ENCODE results near the gene NKRF. TPM values are rescaled to one million over a fixed set of nuclear protein-coding genes. Genes with fewer than 3 reads are reported as not detected.

NKRF gene
- total and polyA plus RNA-seq, 2 of the 8 experiments (the other 6 are each of a cell fraction or from before 2014, with no cell fraction given) = 3.8 to 11.4 TPM

DNA sequence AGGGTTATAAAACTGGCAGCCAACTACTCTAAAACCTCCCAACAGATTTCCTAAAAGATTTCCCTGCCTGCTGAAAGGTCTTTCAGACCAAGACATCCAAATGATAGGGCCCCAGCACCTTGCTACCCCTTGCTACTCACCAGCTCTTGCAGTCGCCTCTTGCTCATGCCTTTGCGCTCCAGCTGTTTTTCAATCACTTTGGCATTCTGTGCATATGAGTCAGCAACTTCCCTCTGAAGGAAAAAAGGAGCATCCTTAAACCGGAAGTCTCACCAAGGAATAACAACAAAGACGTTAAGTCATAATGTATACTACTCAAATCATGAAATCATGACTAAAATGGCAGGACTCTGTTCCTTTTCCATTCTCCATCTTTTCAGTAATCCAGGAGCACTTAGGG lies 65.0 kb downstream of the NKRF start:
- TF ChIP-seq, protein P1, sequence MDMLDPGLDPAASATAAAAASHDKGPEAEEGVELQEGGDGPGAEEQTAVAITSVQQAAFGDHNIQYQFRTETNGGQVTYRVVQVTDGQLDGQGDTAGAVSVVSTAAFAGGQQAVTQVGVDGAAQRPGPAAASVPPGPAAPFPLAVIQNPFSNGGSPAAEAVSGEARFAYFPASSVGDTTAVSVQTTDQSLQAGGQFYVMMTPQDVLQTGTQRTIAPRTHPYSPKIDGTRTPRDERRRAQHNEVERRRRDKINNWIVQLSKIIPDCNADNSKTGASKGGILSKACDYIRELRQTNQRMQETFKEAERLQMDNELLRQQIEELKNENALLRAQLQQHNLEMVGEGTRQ (IDR thresholded peaks at IDR 0.05; ENCODE audit: low read length) = no peak
- TF ChIP-seq GTF2F1 (IDR thresholded peaks at IDR 0.05; ENCODE audit: borderline replicate concordance, low read depth, low read length) (no peak), TAF7 (optimal IDR thresholded peaks at IDR 0.05; ENCODE audit: borderline replicate concordance, low read depth, low read length) (no peak), PHF8 (conservative IDR thresholded peaks at IDR 0.05; ENCODE audit: low read depth, low read length) (no peak), SIX5 (IDR thresholded peaks at IDR 0.05; ENCODE audit: low read depth, low read length) (no peak), HDAC2 (IDR thresholded peaks at IDR 0.05; ENCODE audit: borderline replicate concordance in 1 of 2, low read depth in 2 of 2, low read length in 2 of 2) (no peak), HDAC6 (IDR thresholded peaks at IDR 0.05; ENCODE audit: low read depth, low read length) (no peak), BACH1 (IDR thresholded peaks at IDR 0.05; ENCODE audit: low read length) (no peak), TAF1 (IDR thresholded peaks at IDR 0.05; ENCODE audit: low read depth, low read length) (no peak), CBX5 (IDR thresholded peaks at IDR 0.05; ENCODE audit: low read depth, low read length) (no peak)
- TF ChIP-seq, protein P2, sequence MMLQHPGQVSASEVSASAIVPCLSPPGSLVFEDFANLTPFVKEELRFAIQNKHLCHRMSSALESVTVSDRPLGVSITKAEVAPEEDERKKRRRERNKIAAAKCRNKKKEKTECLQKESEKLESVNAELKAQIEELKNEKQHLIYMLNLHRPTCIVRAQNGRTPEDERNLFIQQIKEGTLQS (IDR thresholded peaks at IDR 0.05; ENCODE audit: insufficient read depth, low read depth, low read length) = no peak
- POLR2A ChIA-PET (ENCODE audit: partially characterized antibody) = interaction anchor here (1.7 kb wide), 1 partner anchor 34 kb away, joined by 3 read pairs; no protein-coding TSS in a partner anchor
- H3K56ac ChIP-seq (replicated peaks; ENCODE audit: insufficient read length, low read depth, low read length) = no peak overlapping the region
- no peak overlapping the region for H2BK5ac ChIP-seq (ENCODE audit: low read depth, low read length)
- H3K23ac ChIP-seq (ENCODE audit: insufficient read length) = no peak overlapping the region
- H2AK5ac ChIP-seq (ENCODE audit: low read depth, low read length) = no peak overlapping the region
- H3K36me3 ChIP-seq (ENCODE audit: control insufficient read depth in 2 of 4, insufficient read depth in 4 of 4, low read length in 3 of 4) = no peaks in the 10 kb centered on the region; a peak in 1 of 8 replicates
- H3K9ac ChIP-seq (replicated peaks in 1 of 4; ENCODE audit: extremely low read depth in 1 of 4, low read depth in 3 of 4, low read length in 3 of 4) = no peak overlapping the region
- no peaks in the 10 kb centered on the region for H3K79me1 ChIP-seq (ENCODE audit: low read depth, low read length)
- no peak overlapping the region for H3K18ac ChIP-seq (ENCODE audit: extremely low read depth, low read length)
- H2BK12ac ChIP-seq (ENCODE audit: low read depth, low read length) = no peak overlapping the region
- H2BK15ac ChIP-seq (ENCODE audit: low read length) = no peak overlapping the region
- no peak overlapping the region for H2BK120ac ChIP-seq (replicated peaks; ENCODE audit: low read depth, low read length)
- H3K27me3 ChIP-seq (replicated peaks in 1 of 4; ENCODE audit: control insufficient read depth in 3 of 4, extremely low read depth in 1 of 4, insufficient read depth in 3 of 4, low read length in 3 of 4) = no peaks in the 10 kb centered on the region
- FAIRE-seq = no peak
- CTCF ChIA-PET (ENCODE audit: partially characterized antibody) = interaction anchor here (2.0 kb wide), 1 partner anchor 188 kb away, joined by 6 read pairs; no protein-coding TSS in a partner anchor
- no peak overlapping the region for H4K8ac ChIP-seq (ENCODE audit: extremely low read depth, insufficient read depth, low read length)
- H3K4me3 ChIP-seq (ENCODE audit: extremely low read depth in 1 of 4, insufficient read depth in 2 of 4, low read depth in 3 of 4, low read length in 4 of 4) = no peak overlapping the region
- no peaks in the 10 kb centered on the region for H3K23me2 ChIP-seq (ENCODE audit: low read depth, low read length)
- H3K27ac ChIP-seq (ENCODE audit: low read depth, low read length) = no peak overlapping the region
- no peak overlapping the region for H3K14ac ChIP-seq (ENCODE audit: insufficient read length)
- H3K4me1 ChIP-seq (replicated peaks in 1 of 4; ENCODE audit: control insufficient read depth in 3 of 4, insufficient read depth in 4 of 4, low read length in 3 of 4) = no peaks in the 10 kb centered on the region
- no peak overlapping the region for H3K4ac ChIP-seq (replicated peaks; ENCODE audit: insufficient read length, low read depth, low read length)
- no peak overlapping the region for H4K91ac ChIP-seq (replicated peaks; ENCODE audit: insufficient read length, low read length)
- H3K9me3 ChIP-seq (ENCODE audit: insufficient read depth in 2 of 2, low read depth in 1 of 2, low read length in 1 of 2) = no peaks in the 10 kb centered on the region
- H4K20me1 ChIP-seq (replicated peaks in 1 of 2; ENCODE audit: control insufficient read depth in 1 of 2, insufficient read depth in 2 of 2, low read length in 2 of 2) = no peaks in the 10 kb centered on the region
- WGBS, 2 experiments (ENCODE audit: extremely low coverage in 1 of 2, insufficient coverage in 1 of 2, insufficient read length in 1 of 2, insufficient replicate concordance in 2 of 2, low coverage in 1 of 2, low lambda C conversion rate in 2 of 2, missing lambda C conversion rate in 1 of 2) = 84% methylated on average over 4 of the region's 4 CpGs; no CpG with 5 or more reads in 1 of the 2 experiments
- DNase-seq (ENCODE audit: low read depth in 1 of 2, low spot score in 2 of 2) = no peak
- no peak overlapping the region for H2BK20ac ChIP-seq (ENCODE audit: low read length)
- no peak overlapping the region for H2AFZ ChIP-seq (ENCODE audit: low read length)
- no peak overlapping the region for H3K4me2 ChIP-seq (ENCODE audit: insufficient read depth in 1 of 2, low read depth in 2 of 2, low read length in 2 of 2)
- H4K5ac ChIP-seq (ENCODE audit: insufficient read length, low read depth, low read length) = no peak overlapping the region
- H3K79me2 ChIP-seq (ENCODE audit: control insufficient read depth in 1 of 2, insufficient read depth in 2 of 2, low read length in 2 of 2) = no peaks in the 10 kb centered on the region

All from H1 (cell line).